SK-N-SH (cell line): ENCODE measurements around the gene AGBL2. TPM values are rescaled to one million over a fixed set of nuclear protein-coding genes. Genes with fewer than 3 reads are reported as not detected.

Source experiments
- CTCF ChIA-PET: fragments of 300-600, 350-600 bp; formaldehyde crosslinking; extraction: SDS; loops from one replicate; lab custom pipeline; 2021; lab: Yijun Ruan, JAX
- POLR2A ChIA-PET: fragments of 350-600 bp; sonication (Branson Sonifier 250); formaldehyde crosslinking; extraction: SDS; loops from one replicate; lab custom pipeline; 2020; ENCODE audit warnings: antibody characterized with exemption, inconsistent platforms; lab: Yijun Ruan, JAX
- DNase-seq: peaks from one replicate; pipeline ENCODE4 v3.0.0; 2012
- H2AFZ ChIP-seq: fragments of 200-600 bp; sonication (generic); 2 replicates; pipeline ENCODE4 v1.8.1; 2016; ENCODE audit warnings: antibody characterized with exemption, mild to moderate bottlenecking, low read depth
- H3F3A ChIP-seq: fragments of 200-600 bp; sonication (generic); replicated peaks from 2 replicates; pipeline ENCODE3; 2016; ENCODE audit warnings: antibody characterized with exemption, mild to moderate bottlenecking; ENCODE audit not compliant: insufficient read depth
- H3K27ac ChIP-seq, 2 experiments: fragments of 200-500 bp in 1 of 2; fragments of 200-600 bp in 1 of 2; sonication (Bioruptor generic) in 1 of 2; sonication (generic), shearing (Covaris generic) in 1 of 2; 2 replicates each; pipeline versions ENCODE4 v1.5.1 to v1.6.1; 2014 to 2016; ENCODE audit warnings: low read depth in 2 of 2, inconsistent platforms in 1 of 2, low read length in 1 of 2, mild to moderate bottlenecking in 1 of 2, mixed read lengths in 1 of 2
- H3K27me3 ChIP-seq: fragments of 200-600 bp; sonication (generic), shearing (Covaris generic); 2 replicates; pipeline ENCODE4 v1.6.1; 2016; ENCODE audit warnings: mixed run types; ENCODE audit not compliant: insufficient read depth
- H3K36me3 ChIP-seq, 2 experiments: fragments of 200-500 bp in 1 of 2; fragments of 200-600 bp in 1 of 2; sonication (Bioruptor generic) in 1 of 2; sonication (generic) in 1 of 2; replicated peaks in 1 of 2; 2 replicates each; pipeline versions ENCODE3 to v1.5.1; 2014 to 2016; ENCODE audit warnings: low read length in 1 of 2, mild to moderate bottlenecking in 1 of 2; ENCODE audit not compliant: insufficient read depth in 2 of 2, control insufficient read depth in 1 of 2
- H3K4me1 ChIP-seq, 2 experiments: fragments of 200-500 bp in 1 of 2; fragments of 200-600 bp in 1 of 2; sonication (Bioruptor generic) in 1 of 2; sonication (generic), shearing (Covaris generic) in 1 of 2; 2 replicates each; pipeline versions ENCODE4 v1.5.1 to v1.6.1; 2014 to 2016; ENCODE audit warnings: low read depth in 1 of 2, low read length in 1 of 2, mixed run types in 1 of 2; ENCODE audit not compliant: insufficient read depth in 2 of 2, control insufficient read depth in 1 of 2
- H3K4me2 ChIP-seq: fragments of 200-600 bp; sonication (generic), shearing (Covaris generic); 2 replicates; pipeline ENCODE4 v1.6.1; 2017; ENCODE audit warnings: mixed run types
- H3K4me3 ChIP-seq, 2 experiments: fragments of 200-500 bp in 1 of 2; fragments of 200-600 bp in 1 of 2; sonication (Bioruptor generic) in 1 of 2; sonication (generic), shearing (Covaris generic) in 1 of 2; 2 replicates each; pipeline versions ENCODE4 v1.5.1 to v1.8.1; 2014 to 2016; ENCODE audit warnings: low read depth in 2 of 2, inconsistent platforms in 1 of 2, low read length in 1 of 2, mild to moderate bottlenecking in 1 of 2, mixed read lengths in 1 of 2, moderate library complexity in 1 of 2
- H3K79me2 ChIP-seq: fragments of 200-600 bp; sonication (generic); 2 replicates; pipeline ENCODE4 v1.8.1; 2017; ENCODE audit warnings: mild to moderate bottlenecking; ENCODE audit not compliant: insufficient read depth
- H3K9ac ChIP-seq: fragments of 200-600 bp; sonication (generic); 2 replicates; pipeline ENCODE4 v1.6.1; 2017; ENCODE audit warnings: mixed run types
- H3K9me2 ChIP-seq: fragments of 200-600 bp; sonication (generic); 2 replicates; pipeline ENCODE4 v1.6.1; 2017; ENCODE audit warnings: mixed run types
- H3K9me3 ChIP-seq: fragments of 200-600 bp; sonication (generic); 2 replicates; pipeline ENCODE4 v1.6.1; 2017; ENCODE audit warnings: mixed run types, mild to moderate bottlenecking, moderate library complexity
- H4K20me1 ChIP-seq: fragments of 200-600 bp; sonication (generic); 2 replicates; pipeline ENCODE4 v1.6.1; 2017; ENCODE audit warnings: mild to moderate bottlenecking, mixed run types; ENCODE audit not compliant: insufficient read depth
- CHD2 ChIP-seq: fragments of 150-350 bp; IDR thresholded peaks from 2 replicates; pipeline ENCODE4 v1.6.1; 2018; ENCODE audit warnings: low read length; ENCODE audit not compliant: partially characterized antibody
- EP300 ChIP-seq, 2 experiments: IDR thresholded peaks; 2 replicates each; pipeline versions ENCODE4 v1.4.0 to v1.6.1; 2012; ENCODE audit warnings: borderline replicate concordance in 1 of 2, low read depth in 1 of 2, low read length in 1 of 2
- EZH2phosphoT487 ChIP-seq: fragments of 200-600 bp; sonication (generic); IDR thresholded peaks from 2 replicates; pipeline ENCODE4 v1.6.1; 2017; ENCODE audit warnings: low read depth, mixed run types, mild to moderate bottlenecking, antibody characterized with exemption, moderate library complexity, borderline replicate concordance
- FOSL2 ChIP-seq: IDR thresholded peaks from 2 replicates; pipeline ENCODE4 v1.4.0; 2012; ENCODE audit warnings: low read depth, mild to moderate bottlenecking, moderate library complexity, borderline replicate concordance
- FOXJ3 ChIP-seq: sonication (generic); formaldehyde crosslinking; IDR thresholded peaks from 2 replicates; pipeline ENCODE4 v1.5.1; 2020; ENCODE audit warnings: mild to moderate bottlenecking, missing genetic modification reagents
- GABPA ChIP-seq: IDR thresholded peaks from 2 replicates; pipeline ENCODE4 v1.4.0; 2012; ENCODE audit warnings: low read depth, mild to moderate bottlenecking
- IRF3 ChIP-seq: fragments of 150-350 bp; IDR thresholded peaks from 2 replicates; pipeline ENCODE4 v1.6.1; 2016; ENCODE audit warnings: mild to moderate bottlenecking, low read depth, low read length
- MEF2A ChIP-seq: IDR thresholded peaks from 2 replicates; pipeline ENCODE4 v1.4.0; 2012; ENCODE audit warnings: low read depth, borderline replicate concordance
- MXI1 ChIP-seq: IDR thresholded peaks from 2 replicates; pipeline ENCODE4 v1.6.1; 2012; ENCODE audit warnings: mild to moderate bottlenecking, low read depth, low read length, improper control_type of control experiment
- NFIC ChIP-seq: IDR thresholded peaks from 2 replicates; pipeline ENCODE4 v1.4.0; 2012; ENCODE audit warnings: borderline replicate concordance
- RAD21 ChIP-seq: IDR thresholded peaks from 2 replicates; pipeline ENCODE4 v1.6.1; 2012; ENCODE audit warnings: mild to moderate bottlenecking, low read length
- RCOR1 ChIP-seq: fragments of 150-350 bp; IDR thresholded peaks from 2 replicates; pipeline ENCODE4 v1.6.1; 2017; ENCODE audit warnings: antibody characterized with exemption, low read length
- RFX5 ChIP-seq: IDR thresholded peaks from 2 replicates; pipeline ENCODE4 v1.6.1; 2012; ENCODE audit warnings: mild to moderate bottlenecking, improper control_type of control experiment, low read length
- RXRA ChIP-seq: IDR thresholded peaks from 2 replicates; pipeline ENCODE4 v1.4.0; 2012; ENCODE audit warnings: low read depth, mild to moderate bottlenecking, borderline replicate concordance
- TAF1 ChIP-seq: IDR thresholded peaks from 2 replicates; pipeline ENCODE4 v1.6.1; 2012; ENCODE audit warnings: low read depth, mild to moderate bottlenecking, low read length, moderate library complexity, borderline replicate concordance
- USF2 ChIP-seq: fragments of 150-350 bp; IDR thresholded peaks from 2 replicates; pipeline ENCODE4 v1.6.1; 2017; ENCODE audit warnings: antibody characterized with exemption, low read length, low read depth, borderline replicate concordance
- YY1 ChIP-seq: IDR thresholded peaks from 2 replicates; pipeline ENCODE4 v1.4.0; 2012; ENCODE audit warnings: low read depth, mild to moderate bottlenecking
- WGBS: methylation state at CpG from one replicate; pipeline ENCODE4 v1.1.6; 2017; ENCODE audit warnings: low lambda C conversion rate; 5-methylcytosine and 5-hydroxymethylcytosine counted together
- polyA plus RNA-seq, 3 experiments: library from polyadenylated mRNA; depleted of rRNA; stranded (reverse); fragments of >200 nt; gene quantifications; 2 replicates each; pipeline ENCODE4 v1.2.3, GENCODE V29; 2012
- TF ChIP-seq, protein P1 (sequence below): IDR thresholded peaks from 2 replicates; pipeline ENCODE4 v1.4.0; 2012; ENCODE audit warnings: low read depth

The AGBL2 gene
- polyA plus RNA-seq, 1 of the 3 experiments (the other 2 are of a cell fraction), result 5.5 TPM

GRCh38 chr11:47659276-47659675 is 55.9 kb downstream of the AGBL2 start:
- 88% methylated on average over 4 of the region's 4 CpGs for WGBS
- POLR2A ChIA-PET, result no interaction called here
- DNase-seq, result no peak

GRCh38 chr11:47656260-47656885 is 58.8 kb downstream of the AGBL2 start:
- Histone ChIP-seq H3K27me3 (no peaks in the 10 kb centered on the region; the same call in none of the 2 replicates), H4K20me1 (no peaks in the 10 kb centered on the region), H3K27ac (no peak overlapping the region), H3K4me1 (no peaks in the 10 kb centered on the region), H3K9me3 (no peaks in the 10 kb centered on the region), H3K9ac (no peak overlapping the region), H3K4me2 (no peak overlapping the region), H3K9me2 (no peaks in the 10 kb centered on the region), H3K79me2 (no peaks in the 10 kb centered on the region), H3F3A (no peaks in the 10 kb centered on the region), H3K36me3 (no peaks in the 10 kb centered on the region), H3K4me3 (no peak overlapping the region), H2AFZ (no peak overlapping the region)
- POLR2A ChIA-PET, result no interaction called here
- TF ChIP-seq USF2 (no peak), NFIC (no peak), CHD2 (no peak), RAD21 (no peak), RCOR1 (no peak), EZH2phosphoT487 (no peak), MEF2A (no peak), IRF3 (no peak), FOXJ3 (CRISPR knock-in tag) (no peak), RXRA (no peak), TAF1 (no peak)
- TF ChIP-seq, protein P1, sequence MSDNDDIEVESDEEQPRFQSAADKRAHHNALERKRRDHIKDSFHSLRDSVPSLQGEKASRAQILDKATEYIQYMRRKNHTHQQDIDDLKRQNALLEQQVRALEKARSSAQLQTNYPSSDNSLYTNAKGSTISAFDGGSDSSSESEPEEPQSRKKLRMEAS, result no peak
- DNase-seq, result no peak
- WGBS, result 71% methylated on average over 6 of the region's 6 CpGs
- CTCF ChIA-PET, result no interaction called here

More at GRCh38 chr11:47659276-47659675, 55.9 kb downstream of the AGBL2 start:
- Histone ChIP-seq H2AFZ (no peak overlapping the region), H3K9me2 (no peaks in the 10 kb centered on the region), H3K9ac (no peak overlapping the region), H4K20me1 (no peaks in the 10 kb centered on the region), H3F3A (peaks cover 4% of the 10 kb centered on the region), H3K27ac (no peak overlapping the region), H3K36me3 (no peaks in the 10 kb centered on the region), H3K4me2 (no peak overlapping the region), H3K79me2 (no peaks in the 10 kb centered on the region), H3K9me3 (no peaks in the 10 kb centered on the region), H3K27me3 (no peaks in the 10 kb centered on the region; the same call in none of the 2 replicates), H3K4me3 (no peak overlapping the region), H3K4me1 (no peaks in the 10 kb centered on the region; a peak in 1 of 4 replicates)
- TF ChIP-seq FOSL2 (no peak), RFX5 (no peak), EZH2phosphoT487 (no peak), YY1 (no peak), GABPA (no peak), IRF3 (no peak), FOXJ3 (CRISPR knock-in tag) (no peak), MXI1 (no peak), EP300 (IDR thresholded peaks at IDR 0.05; ENCODE audit: borderline replicate concordance in 1 of 2, low read depth in 1 of 2, low read length in 1 of 2) (no peak)
- CTCF ChIA-PET, result no interaction called here
